HUES48 (cell line): Measurements from ENCODE around the gene TM4SF20.

Source experiments
- H3K27ac ChIP-seq: one replicate; pipeline ENCODE4 v1.7.0; 2013; ENCODE audit warnings: low read depth, low read length, inconsistent platforms
- H3K27me3 ChIP-seq: 2 replicates; pipeline ENCODE4 v1.6.1; 2013; ENCODE audit warnings: mild to moderate bottlenecking, low read length; ENCODE audit not compliant: control insufficient read depth, insufficient read depth
- H3K36me3 ChIP-seq: 2 replicates; pipeline ENCODE4 v1.6.1; 2013; ENCODE audit warnings: low read length; ENCODE audit not compliant: control insufficient read depth, insufficient read depth
- H3K4me1 ChIP-seq: 2 replicates; pipeline ENCODE4 v1.6.1; 2013; ENCODE audit warnings: mild to moderate bottlenecking, low read length; ENCODE audit not compliant: control insufficient read depth, insufficient read depth
- H3K4me3 ChIP-seq: 2 replicates; pipeline ENCODE4 v1.5.1; 2013; ENCODE audit warnings: mild to moderate bottlenecking, low read depth, low read length
- H3K9ac ChIP-seq: 2 replicates; pipeline ENCODE4 v1.6.1; 2013; ENCODE audit warnings: mild to moderate bottlenecking, low read depth, low read length, moderate library complexity
- H3K9me3 ChIP-seq: 2 replicates; pipeline ENCODE4 v1.6.1; 2013; ENCODE audit warnings: low read length; ENCODE audit not compliant: control insufficient read depth, insufficient read depth

Gene TM4SF20

GRCh38 chr2:227411320-227411989 lies 32.3 kb upstream of the TM4SF20 start:
- Histone ChIP-seq H3K27ac (no peak overlapping the region), H3K36me3 (no peaks in the 10 kb centered on the region), H3K9ac (no peak overlapping the region), H3K27me3 (no peaks in the 10 kb centered on the region), H3K9me3 (no peaks in the 10 kb centered on the region), H3K4me1 (peaks cover 1% of the 10 kb centered on the region), H3K4me3 (no peak overlapping the region)

- Histone ChIP-seq H3K36me3 (no peaks in the 10 kb centered on the region), H3K4me3 (no peak overlapping the region), H3K9ac (no peak overlapping the region), H3K27me3 (no peaks in the 10 kb centered on the region), H3K9me3 (no peaks in the 10 kb centered on the region), H3K4me1 (peaks cover 4% of the 10 kb centered on the region), H3K27ac (no peak overlapping the region)
These were observed 31.1 kb upstream of the TM4SF20 start for GRCh38 chr2:227410191-227410590.

GRCh38 chr2:227407591-227408151 lies 28.6 kb upstream of the TM4SF20 start:
- Histone ChIP-seq H3K4me1 (peaks cover 4% of the 10 kb centered on the region), H3K9ac (no peak overlapping the region), H3K4me3 (no peak overlapping the region), H3K27ac (no peak overlapping the region), H3K27me3 (no peaks in the 10 kb centered on the region), H3K9me3 (no peaks in the 10 kb centered on the region), H3K36me3 (no peaks in the 10 kb centered on the region)

- H3K4me1 ChIP-seq: peaks cover 4% of the 10 kb centered on the region
- H3K27me3 ChIP-seq: no peaks in the 10 kb centered on the region
- H3K9ac ChIP-seq: no peak overlapping the region
- no peaks in the 10 kb centered on the region for H3K36me3 ChIP-seq
- no peak overlapping the region for H3K27ac ChIP-seq
- H3K4me3 ChIP-seq: no peak overlapping the region
- no peaks in the 10 kb centered on the region for H3K9me3 ChIP-seq
These were observed 27.3 kb upstream of the TM4SF20 start for GRCh38 chr2:227406177-227407031.

- Histone ChIP-seq H3K36me3 (no peaks in the 10 kb centered on the region), H3K9me3 (no peaks in the 10 kb centered on the region), H3K4me3 (no peak overlapping the region), H3K9ac (no peak overlapping the region), H3K27ac (no peak overlapping the region), H3K27me3 (no peaks in the 10 kb centered on the region), H3K4me1 (peaks cover 4% of the 10 kb centered on the region)
These were observed 25.6 kb upstream of the TM4SF20 start for GRCh38 chr2:227404585-227405271.

- H3K36me3 ChIP-seq: no peaks in the 10 kb centered on the region
- H3K27me3 ChIP-seq: no peaks in the 10 kb centered on the region
- peaks cover 4% of the 10 kb centered on the region for H3K4me1 ChIP-seq
- no peak overlapping the region for H3K9ac ChIP-seq
- no peak overlapping the region for H3K27ac ChIP-seq
- H3K4me3 ChIP-seq: no peak overlapping the region
- H3K9me3 ChIP-seq: no peaks in the 10 kb centered on the region
These were observed 23.9 kb upstream of the TM4SF20 start for GRCh38 chr2:227402959-227403358.

- H3K9me3 ChIP-seq: no peaks in the 10 kb centered on the region
- H3K36me3 ChIP-seq: no peaks in the 10 kb centered on the region
- no peak overlapping the region for H3K27ac ChIP-seq
- no peak overlapping the region for H3K9ac ChIP-seq
- H3K27me3 ChIP-seq: no peaks in the 10 kb centered on the region
- peaks cover 4% of the 10 kb centered on the region for H3K4me1 ChIP-seq
- H3K4me3 ChIP-seq: no peak overlapping the region
These were observed 23.2 kb upstream of the TM4SF20 start for GRCh38 chr2:227402321-227402720.

GRCh38 chr2:227401550-227401949 lies 22.4 kb upstream of the TM4SF20 start:
- Histone ChIP-seq H3K4me3 (no peak overlapping the region), H3K27ac (no peak overlapping the region), H3K4me1 (peaks cover 4% of the 10 kb centered on the region), H3K36me3 (no peaks in the 10 kb centered on the region), H3K9me3 (no peaks in the 10 kb centered on the region), H3K27me3 (no peaks in the 10 kb centered on the region), H3K9ac (no peak overlapping the region)

GRCh38 chr2:227398684-227399670 lies 19.9 kb upstream of the TM4SF20 start:
- H3K27me3 ChIP-seq: no peaks in the 10 kb centered on the region
- no peak overlapping the region for H3K27ac ChIP-seq
- no peaks in the 10 kb centered on the region for H3K9me3 ChIP-seq
- no peak overlapping the region for H3K4me3 ChIP-seq
- no peaks in the 10 kb centered on the region for H3K36me3 ChIP-seq
- no peak overlapping the region for H3K9ac ChIP-seq
- H3K4me1 ChIP-seq: no peaks in the 10 kb centered on the region

- Histone ChIP-seq H3K9ac (no peak overlapping the region), H3K36me3 (no peaks in the 10 kb centered on the region), H3K9me3 (no peaks in the 10 kb centered on the region), H3K27me3 (no peaks in the 10 kb centered on the region), H3K4me1 (no peaks in the 10 kb centered on the region), H3K4me3 (no peak overlapping the region), H3K27ac (no peak overlapping the region)
These were observed 18.5 kb upstream of the TM4SF20 start for GRCh38 chr2:227397562-227397961.
